Measurements from ENCODE around the gene HNRNPUL1. TPM values are rescaled to one million over a fixed set of nuclear protein-coding genes. Genes with fewer than 3 reads are reported as not detected.

HNRNPUL1 gene
- total RNA-seq, 1 experiment from 2014 or later, result 158 TPM

- Histone ChIP-seq H3K27ac (ENCODE audit: low read length) (no peak overlapping the region), H3K4me2 (ENCODE audit: low read length) (no peak overlapping the region), H2AFZ (ENCODE audit: low read length) (no peak overlapping the region), H3K36me3 (ENCODE audit: low read depth, low read length) (peaks cover 72% of the 10 kb centered on the region), H3F3A (ENCODE audit: low read length, unreplicated experiment) (no peaks in the 10 kb centered on the region), H3K9ac (ENCODE audit: low read length) (no peak overlapping the region), H3K9me3 (ENCODE audit: low read length) (no peaks in the 10 kb centered on the region), H4K20me1 (ENCODE audit: low read length) (no peaks in the 10 kb centered on the region), H3K9me2 (replicated peaks; ENCODE audit: low read length) (no peaks in the 10 kb centered on the region), H3K79me2 (ENCODE audit: low read length) (no peaks in the 10 kb centered on the region), H3K4me3 (ENCODE audit: low read length) (no peak overlapping the region), H3K27me3 (ENCODE audit: low read length) (no peaks in the 10 kb centered on the region), H3K4me1 (ENCODE audit: insufficient read depth, low read length) (no peaks in the 10 kb centered on the region)
- intact Hi-C loops (cut with micrococcal nuclease), result no loop called here
- CTCF ChIA-PET, result no interaction called here
- BruUV-seq (replicated peaks), result no TSS peak
- ATAC-seq, result no peak
- POLR2A ChIA-PET (ENCODE audit: unreplicated experiment), result no interaction called here
- TF ChIP-seq, protein P1, sequence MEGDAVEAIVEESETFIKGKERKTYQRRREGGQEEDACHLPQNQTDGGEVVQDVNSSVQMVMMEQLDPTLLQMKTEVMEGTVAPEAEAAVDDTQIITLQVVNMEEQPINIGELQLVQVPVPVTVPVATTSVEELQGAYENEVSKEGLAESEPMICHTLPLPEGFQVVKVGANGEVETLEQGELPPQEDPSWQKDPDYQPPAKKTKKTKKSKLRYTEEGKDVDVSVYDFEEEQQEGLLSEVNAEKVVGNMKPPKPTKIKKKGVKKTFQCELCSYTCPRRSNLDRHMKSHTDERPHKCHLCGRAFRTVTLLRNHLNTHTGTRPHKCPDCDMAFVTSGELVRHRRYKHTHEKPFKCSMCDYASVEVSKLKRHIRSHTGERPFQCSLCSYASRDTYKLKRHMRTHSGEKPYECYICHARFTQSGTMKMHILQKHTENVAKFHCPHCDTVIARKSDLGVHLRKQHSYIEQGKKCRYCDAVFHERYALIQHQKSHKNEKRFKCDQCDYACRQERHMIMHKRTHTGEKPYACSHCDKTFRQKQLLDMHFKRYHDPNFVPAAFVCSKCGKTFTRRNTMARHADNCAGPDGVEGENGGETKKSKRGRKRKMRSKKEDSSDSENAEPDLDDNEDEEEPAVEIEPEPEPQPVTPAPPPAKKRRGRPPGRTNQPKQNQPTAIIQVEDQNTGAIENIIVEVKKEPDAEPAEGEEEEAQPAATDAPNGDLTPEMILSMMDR (conservative IDR thresholded peaks at IDR 0.05; ENCODE audit: low read depth, low read length), result no peak
- TF ChIP-seq EZH2phosphoT487 (IDR thresholded peaks at IDR 0.05; ENCODE audit: borderline replicate concordance, low read length) (no peak), EZH2 (IDR thresholded peaks at IDR 0.05; ENCODE audit: low read length, unreplicated experiment) (no peak)
- no peak for DNase-seq
Measured at GRCh38 chr19:41300555-41300954, 36.4 kb downstream of the HNRNPUL1 start.

GRCh38 chr19:41302624-41303351 lies 38.6 kb downstream of the HNRNPUL1 start:
- peaks cover 66% of the 10 kb centered on the region for H3K36me3 ChIP-seq (ENCODE audit: low read depth, low read length)
- no peaks in the 10 kb centered on the region for H4K20me1 ChIP-seq (ENCODE audit: low read length)
- no peaks in the 10 kb centered on the region for H3K79me2 ChIP-seq (ENCODE audit: low read length)
- H3F3A ChIP-seq (ENCODE audit: low read length, unreplicated experiment), result no peaks in the 10 kb centered on the region
- H3K4me1 ChIP-seq (ENCODE audit: insufficient read depth, low read length), result no peaks in the 10 kb centered on the region
- intact Hi-C loops (cut with micrococcal nuclease), result no loop called here
- no peak overlapping the region for H3K4me3 ChIP-seq (ENCODE audit: low read length)
- no peaks in the 10 kb centered on the region for H3K9me2 ChIP-seq (replicated peaks; ENCODE audit: low read length)
- DNase-seq (no peak), ATAC-seq (no peak)
- no peak overlapping the region for H3K4me2 ChIP-seq (ENCODE audit: low read length)
- no peaks in the 10 kb centered on the region for H3K9me3 ChIP-seq (ENCODE audit: low read length)
- no peak overlapping the region for H3K27ac ChIP-seq (ENCODE audit: low read length)
- TF ChIP-seq EZH2 (IDR thresholded peaks at IDR 0.05; ENCODE audit: low read length, unreplicated experiment) (no peak), EZH2phosphoT487 (IDR thresholded peaks at IDR 0.05; ENCODE audit: borderline replicate concordance, low read length) (no peak)
- TF ChIP-seq, protein P1 (conservative IDR thresholded peaks at IDR 0.05; ENCODE audit: low read depth, low read length), result no peak
- no peak overlapping the region for H2AFZ ChIP-seq (ENCODE audit: low read length)
- no peak overlapping the region for H3K9ac ChIP-seq (ENCODE audit: low read length)
- BruUV-seq (replicated peaks), result no TSS peak
- CTCF ChIA-PET, result no interaction called here
- no peaks in the 10 kb centered on the region for H3K27me3 ChIP-seq (ENCODE audit: low read length)
- POLR2A ChIA-PET (ENCODE audit: unreplicated experiment), result no interaction called here

DNA sequence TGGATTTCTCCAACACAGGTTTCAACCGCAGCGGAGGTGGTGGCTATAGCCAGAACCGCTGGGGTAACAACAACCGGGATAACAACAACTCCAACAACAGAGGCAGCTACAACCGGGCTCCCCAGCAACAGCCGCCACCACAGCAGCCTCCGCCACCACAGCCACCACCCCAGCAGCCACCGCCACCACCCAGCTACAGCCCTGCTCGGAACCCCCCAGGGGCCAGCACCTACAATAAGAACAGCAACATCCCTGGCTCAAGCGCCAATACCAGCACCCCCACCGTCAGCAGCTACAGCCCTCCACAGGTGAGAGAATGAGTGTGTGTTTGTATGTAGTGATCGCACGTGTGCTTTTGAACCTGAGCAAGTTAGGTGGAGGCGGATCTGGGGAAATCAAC lies 39.8 kb downstream of the HNRNPUL1 start:
- H3K9me3 ChIP-seq (ENCODE audit: low read length), result no peaks in the 10 kb centered on the region
- no peak overlapping the region for H3K4me2 ChIP-seq (ENCODE audit: low read length)
- ATAC-seq, result no peak
- H3F3A ChIP-seq (ENCODE audit: low read length, unreplicated experiment), result no peaks in the 10 kb centered on the region
- ChIA-PET CTCF (no interaction called here), POLR2A (ENCODE audit: unreplicated experiment) (no interaction called here)
- intact Hi-C loops (cut with micrococcal nuclease), result no loop called here
- BruUV-seq (replicated peaks), result no TSS peak
- H3K79me2 ChIP-seq (ENCODE audit: low read length), result no peaks in the 10 kb centered on the region
- no peaks in the 10 kb centered on the region for H3K27me3 ChIP-seq (ENCODE audit: low read length)
- no peak overlapping the region for H2AFZ ChIP-seq (ENCODE audit: low read length)
- TF ChIP-seq EZH2phosphoT487 (IDR thresholded peaks at IDR 0.05; ENCODE audit: borderline replicate concordance, low read length), result no peak
- TF ChIP-seq EZH2 (IDR thresholded peaks at IDR 0.05; ENCODE audit: low read length, unreplicated experiment), result no peak
- TF ChIP-seq, protein P1 (conservative IDR thresholded peaks at IDR 0.05; ENCODE audit: low read depth, low read length), result no peak
- H3K36me3 ChIP-seq (ENCODE audit: low read depth, low read length), result peaks cover 55% of the 10 kb centered on the region
- H3K27ac ChIP-seq (ENCODE audit: low read length), result no peak overlapping the region
- H3K4me1 ChIP-seq (ENCODE audit: insufficient read depth, low read length), result no peaks in the 10 kb centered on the region
- no peak for DNase-seq
- H3K4me3 ChIP-seq (ENCODE audit: low read length), result no peak overlapping the region
- no peak overlapping the region for H3K9ac ChIP-seq (ENCODE audit: low read length)
- no peaks in the 10 kb centered on the region for H4K20me1 ChIP-seq (ENCODE audit: low read length)
- H3K9me2 ChIP-seq (replicated peaks; ENCODE audit: low read length), result no peaks in the 10 kb centered on the region
